Measurements from ENCODE around the gene FBXW4. TPM values are rescaled to one million over a fixed set of nuclear protein-coding genes. Genes with fewer than 3 reads are reported as not detected.
A peak's percentile ranks its signal among the peaks of the same experiment; 100 is the strongest.

Gene FBXW4
- polyA plus RNA-seq, 1 donor (not counting 4 experiments of a cell fraction or from before 2014, with no cell fraction given) = 22.3 TPM

GRCh38 chr10:101617824-101618568, 77.0 kb downstream of the FBXW4 start:
- H3K27me3 ChIP-seq (ENCODE audit: control insufficient read depth, extremely low read depth, insufficient read depth, low read length) = no peaks in the 10 kb centered on the region
- TF ChIP-seq CTCF (optimal IDR thresholded peaks at IDR 0.05 in 1 of 3, IDR thresholded peaks at IDR 0.05 in 1 of 3, conservative IDR thresholded peaks at IDR 0.05 in 1 of 3; ENCODE audit: extremely low read depth in 1 of 3, insufficient read depth in 2 of 3, low read length in 3 of 3) = no peak
- no peak for TF ChIP-seq EZH2 (IDR thresholded peaks at IDR 0.05; ENCODE audit: low read length)
- H3K27ac ChIP-seq (ENCODE audit: control insufficient read depth, insufficient read depth, low read length) = no peak overlapping the region
- dilution Hi-C loops (cut with MboI; ENCODE audit: extremely low pct_ligation_motif_present, low sequenced_read_pairs) = no loop called here
- DNase-seq (ENCODE audit: low read depth, low spot score) = no peak
- H3K9me1 ChIP-seq (ENCODE audit: control insufficient read depth, extremely low read depth, insufficient read depth, low read length) = no peaks in the 10 kb centered on the region
- H3K4me3 ChIP-seq (ENCODE audit: control insufficient read depth in 2 of 3, extremely low read depth in 1 of 3, insufficient read depth in 2 of 3, low read depth in 1 of 3, low read length in 3 of 3) = no peak overlapping the region
- no peaks in the 10 kb centered on the region for H3K79me2 ChIP-seq (ENCODE audit: control insufficient read depth, insufficient read depth, low read length)
- peaks cover 3 to 9% of the 10 kb centered on the region in 2 experiments for H3K36me3 ChIP-seq (ENCODE audit: control insufficient read depth in 2 of 2, extremely low read depth in 1 of 2, insufficient read depth in 2 of 2, low read length in 2 of 2)
- H3K9me3 ChIP-seq (ENCODE audit: control insufficient read depth, low read depth, low read length) = no peaks in the 10 kb centered on the region
- H3K4me2 ChIP-seq (ENCODE audit: control insufficient read depth, extremely low read depth, insufficient read depth, low read depth, low read length) = no peak overlapping the region
- H3K4me1 ChIP-seq (ENCODE audit: control insufficient read depth, extremely low read depth, insufficient read depth, low read length) = no peaks in the 10 kb centered on the region
- H3K9ac ChIP-seq (ENCODE audit: control insufficient read depth, extremely low read depth, insufficient read depth, low read length) = no peak overlapping the region
- H2AFZ ChIP-seq (ENCODE audit: control insufficient read depth, low read length) = no peak overlapping the region
- no peak for FAIRE-seq
- no peaks in the 10 kb centered on the region for H4K20me1 ChIP-seq (ENCODE audit: control insufficient read depth, extremely low read depth, insufficient read depth, low read length)

DNA sequence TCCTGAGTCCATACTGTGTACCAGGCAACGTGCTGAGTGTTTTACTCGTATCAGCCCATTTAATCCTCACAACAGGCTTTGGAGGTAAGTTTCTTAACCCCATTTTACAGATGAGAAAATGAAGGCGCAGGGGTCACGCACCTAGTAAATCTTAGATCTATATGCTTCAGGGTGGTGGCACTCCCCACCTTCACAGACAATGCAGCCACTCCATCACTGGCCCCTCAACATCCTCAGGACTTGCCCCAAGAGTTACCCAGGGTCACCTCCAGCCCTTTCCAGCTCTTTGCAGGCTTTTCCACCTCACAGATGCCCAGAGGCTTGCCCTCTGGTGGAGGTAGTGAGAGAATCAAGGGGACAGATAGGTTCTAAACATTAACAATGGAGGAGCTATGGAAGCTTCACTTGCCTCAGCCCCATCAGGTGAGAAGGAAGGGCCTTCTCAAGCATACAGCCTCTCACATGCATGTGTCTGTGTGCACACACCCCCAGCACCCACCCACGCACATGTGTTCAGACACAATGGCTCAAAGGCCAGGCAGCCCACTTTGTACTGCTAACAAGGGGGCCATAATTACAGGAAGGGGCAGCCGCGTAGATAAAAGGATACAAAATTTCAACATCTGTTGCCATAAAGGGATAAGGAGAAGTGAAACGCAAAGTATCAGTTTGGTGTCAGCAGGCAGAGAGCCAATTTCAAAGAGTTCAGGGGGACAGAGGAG, 77.7 kb downstream of the FBXW4 start:
- FAIRE-seq (no peak), DNase-seq (ENCODE audit: low read depth, low spot score) (no peak)
- H3K4me3 ChIP-seq (ENCODE audit: control insufficient read depth in 2 of 3, extremely low read depth in 1 of 3, insufficient read depth in 2 of 3, low read depth in 1 of 3, low read length in 3 of 3) = no peak overlapping the region
- H4K20me1 ChIP-seq (ENCODE audit: control insufficient read depth, extremely low read depth, insufficient read depth, low read length) = no peaks in the 10 kb centered on the region
- no peaks in the 10 kb centered on the region for H3K27me3 ChIP-seq (ENCODE audit: control insufficient read depth, extremely low read depth, insufficient read depth, low read length)
- H3K36me3 ChIP-seq (ENCODE audit: control insufficient read depth in 2 of 2, extremely low read depth in 1 of 2, insufficient read depth in 2 of 2, low read length in 2 of 2) = peaks cover 4 to 9% of the 10 kb centered on the region in 2 experiments
- H3K9me1 ChIP-seq (ENCODE audit: control insufficient read depth, extremely low read depth, insufficient read depth, low read length) = no peaks in the 10 kb centered on the region
- H3K4me1 ChIP-seq (ENCODE audit: control insufficient read depth, extremely low read depth, insufficient read depth, low read length) = no peaks in the 10 kb centered on the region
- H3K79me2 ChIP-seq (ENCODE audit: control insufficient read depth, insufficient read depth, low read length) = no peaks in the 10 kb centered on the region
- peak in 1 of 3 experiments; percentile 3 for TF ChIP-seq CTCF (optimal IDR thresholded peaks at IDR 0.05 in 1 of 3, IDR thresholded peaks at IDR 0.05 in 1 of 3, conservative IDR thresholded peaks at IDR 0.05 in 1 of 3; ENCODE audit: extremely low read depth in 1 of 3, insufficient read depth in 2 of 3, low read length in 3 of 3)
- no peak for TF ChIP-seq EZH2 (IDR thresholded peaks at IDR 0.05; ENCODE audit: low read length)
- H3K9ac ChIP-seq (ENCODE audit: control insufficient read depth, extremely low read depth, insufficient read depth, low read length) = no peak overlapping the region
- dilution Hi-C loops (cut with MboI; ENCODE audit: extremely low pct_ligation_motif_present, low sequenced_read_pairs) = no loop called here
- H2AFZ ChIP-seq (ENCODE audit: control insufficient read depth, low read length) = no peak overlapping the region
- no peaks in the 10 kb centered on the region for H3K9me3 ChIP-seq (ENCODE audit: control insufficient read depth, low read depth, low read length)
- no peak overlapping the region for H3K27ac ChIP-seq (ENCODE audit: control insufficient read depth, insufficient read depth, low read length)
- H3K4me2 ChIP-seq (ENCODE audit: control insufficient read depth, extremely low read depth, insufficient read depth, low read depth, low read length) = no peak overlapping the region
